ENCODE data around the gene ERBB4.

DNA sequence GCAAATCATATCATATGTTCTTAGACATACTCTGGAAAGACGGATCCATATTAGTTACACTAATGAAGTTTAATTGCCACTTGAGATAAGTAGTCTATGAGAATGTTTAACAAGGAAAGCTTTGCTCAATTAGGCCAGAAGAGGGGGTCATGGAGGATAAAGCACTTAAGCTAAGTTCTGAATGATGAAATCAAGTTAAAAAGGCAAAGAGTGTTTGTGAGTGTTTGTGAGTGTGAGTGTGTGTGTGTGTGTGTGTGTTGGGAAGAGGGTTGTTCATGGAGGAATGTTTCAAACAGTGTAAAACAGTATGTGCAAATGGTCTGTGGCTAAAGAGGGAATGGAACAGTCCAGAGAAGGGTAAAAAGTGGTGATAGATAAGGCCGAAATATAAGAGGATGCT, 360.9 kb downstream of the ERBB4 start:
- TF ChIP-seq ARNTL (CRISPR knock-in tag; IDR thresholded peaks at IDR 0.05; ENCODE audit: borderline replicate concordance, low read depth) (no peak), ZNF565 (CRISPR knock-in tag; conservative IDR thresholded peaks at IDR 0.05; ENCODE audit: low read depth) (no peak)

All from SK-N-SH treated with all-trans-retinoic acid at 6 μM for 48 hours (cell line).